ENCODE measurements around the gene HMGA1.

- TF ChIP-seq CTCF (IDR thresholded peaks at IDR 0.05) (no peak), E2F5 (CRISPR knock-in tag; IDR thresholded peaks at IDR 0.05) (no peak), PRDM15 (CRISPR knock-in tag; IDR thresholded peaks at IDR 0.05) (no peak), HMGXB4 (CRISPR knock-in tag; IDR thresholded peaks at IDR 0.05) (no peak), KAT7 (CRISPR knock-in tag; IDR thresholded peaks at IDR 0.05; ENCODE audit: borderline replicate concordance) (no peak), ZNF281 (CRISPR knock-in tag; IDR thresholded peaks at IDR 0.05) (no peak), E2F4 (CRISPR knock-in tag; IDR thresholded peaks at IDR 0.05; ENCODE audit: borderline replicate concordance, low read depth) (no peak), RELA (CRISPR knock-in tag; IDR thresholded peaks at IDR 0.05; ENCODE audit: borderline replicate concordance) (no peak), ELF4 (CRISPR knock-in tag; IDR thresholded peaks at IDR 0.05; ENCODE audit: low read depth) (no peak), MAX (CRISPR knock-in tag; IDR thresholded peaks at IDR 0.05) (no peak), TEAD1 (CRISPR knock-in tag; IDR thresholded peaks at IDR 0.05) (no peak), AFF4 (CRISPR knock-in tag; IDR thresholded peaks at IDR 0.05; ENCODE audit: borderline replicate concordance) (no peak)
Measured at GRCh38 chr6:34238585-34239499, 2.2 kb downstream of the HMGA1 start.

Data from WTC11 (cell line).